Activated effector memory CD4-positive, alpha-beta T cell treated with Interleukin-2 at 50 U/mL for 16 hours (primary cell): Measurements from ENCODE around the gene RNF225.
A peak's percentile ranks its signal among the peaks of the same experiment; 100 is the strongest.
"Not testable (repeated sequence)": the region's sequence is repeated elsewhere in the genome, so short reads cannot be mapped to it uniquely, and the experiment has no call there.

ENCODE experiments used
- DNase-seq: peaks from one replicate; pipeline ENCODE4 v3.0.0-alpha.2; 2020

The RNF225 gene

DNA sequence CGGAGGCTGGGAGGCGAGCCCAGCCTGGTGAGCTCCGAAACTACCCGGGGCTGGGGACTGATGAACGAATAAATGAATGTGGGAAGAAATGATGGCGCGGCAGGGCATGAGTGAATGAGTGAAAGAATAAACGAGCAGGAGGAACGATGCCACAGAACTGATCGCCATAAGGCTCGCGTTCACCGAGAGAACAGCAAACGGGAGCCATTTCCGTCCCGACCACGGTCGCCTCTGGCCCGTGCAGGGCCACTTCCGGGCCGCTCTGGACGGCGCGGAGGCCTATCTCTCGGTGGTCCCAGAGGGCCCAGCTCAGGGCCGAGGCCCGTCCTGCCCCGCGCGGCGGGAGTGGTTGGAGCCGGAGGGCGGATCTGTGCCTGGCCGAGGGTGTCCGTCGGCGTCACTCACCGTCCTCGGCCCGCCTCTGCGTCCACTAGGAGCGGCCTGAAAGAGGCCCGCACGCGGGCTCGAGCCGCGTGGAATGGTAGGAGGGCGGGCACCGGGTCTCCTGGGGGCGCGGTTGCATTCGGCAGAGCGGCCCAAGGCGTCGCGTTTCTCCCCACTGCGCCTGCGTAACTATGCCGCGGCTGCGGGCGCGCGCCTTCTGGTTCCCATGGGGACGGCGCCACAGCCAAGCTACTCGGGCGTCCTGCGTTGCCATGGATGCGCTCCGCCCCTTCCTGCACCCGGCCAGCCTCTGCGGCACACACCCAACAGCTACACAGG lies 33.0 kb upstream of the RNF225 start, which contains the start of gene ZNF497:
ZNF497 (minus strand) TSS at position 480 of the 723 bp plus-strand sequence. CDS start 5,116 bp downstream, outside the sequence.
- DNase-seq: peak; percentile 95

DNA sequence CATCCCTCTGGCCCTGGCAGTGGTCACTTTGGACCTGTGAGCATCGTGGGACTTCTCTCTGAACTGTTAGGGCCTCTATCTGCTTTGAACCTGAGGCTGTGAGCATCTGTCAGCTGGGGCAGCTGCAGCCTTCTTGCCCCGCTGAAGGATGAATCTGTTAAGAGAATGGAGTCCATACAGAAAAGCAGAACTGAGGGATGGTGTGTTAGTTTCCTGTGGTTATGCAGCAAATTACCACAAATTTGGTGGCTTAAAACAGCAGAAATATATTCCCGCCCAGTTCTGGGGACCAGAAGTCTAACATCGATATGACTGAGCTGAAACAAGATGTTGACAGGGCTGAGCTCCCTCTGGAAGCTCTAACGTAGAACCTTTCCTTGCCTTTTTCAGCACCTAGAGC lies 31.3 kb upstream of the RNF225 start:
- DNase-seq: no peak

DNA sequence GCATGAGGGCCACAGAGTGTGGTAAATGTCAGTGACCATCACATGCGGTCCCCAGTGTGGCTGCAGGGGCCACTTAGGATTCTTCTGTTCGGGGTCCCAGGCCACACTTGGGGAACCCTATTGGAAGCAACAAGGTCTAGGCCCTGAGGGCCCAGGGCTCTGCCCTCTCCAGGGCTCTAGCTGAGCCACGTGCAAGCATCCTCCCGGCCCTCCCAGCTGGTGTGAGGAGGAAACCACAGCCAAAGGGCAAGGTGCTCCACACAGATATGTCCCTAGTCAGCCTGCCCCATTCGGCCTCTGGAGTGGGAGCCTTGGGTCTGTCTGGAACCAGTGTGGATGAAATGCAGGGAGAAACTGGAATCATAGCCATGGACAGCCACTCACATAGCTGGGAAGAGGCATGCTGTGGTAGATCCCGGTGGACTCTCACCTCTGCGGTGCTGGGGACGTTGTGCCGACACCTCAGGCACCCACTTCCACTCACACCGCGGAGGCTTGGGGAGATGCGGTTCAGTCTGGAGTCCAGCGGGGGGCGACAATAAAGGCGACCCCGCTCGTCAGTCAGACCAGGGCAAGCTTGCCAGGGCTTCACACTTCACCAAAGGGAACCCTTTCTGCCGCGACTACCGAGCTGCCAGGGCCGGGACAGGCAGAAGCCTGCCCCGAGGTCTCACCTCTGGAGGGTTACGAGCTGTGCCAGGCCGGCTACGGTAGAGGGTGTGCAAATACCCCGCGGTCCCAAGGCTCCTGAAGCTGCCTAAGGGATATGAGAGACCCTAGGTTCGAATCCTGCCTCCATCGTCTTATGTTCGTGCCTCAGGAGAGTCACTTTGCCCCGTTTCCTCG lies 28.6 kb upstream of the RNF225 start:
- DNase-seq: no peak

DNA sequence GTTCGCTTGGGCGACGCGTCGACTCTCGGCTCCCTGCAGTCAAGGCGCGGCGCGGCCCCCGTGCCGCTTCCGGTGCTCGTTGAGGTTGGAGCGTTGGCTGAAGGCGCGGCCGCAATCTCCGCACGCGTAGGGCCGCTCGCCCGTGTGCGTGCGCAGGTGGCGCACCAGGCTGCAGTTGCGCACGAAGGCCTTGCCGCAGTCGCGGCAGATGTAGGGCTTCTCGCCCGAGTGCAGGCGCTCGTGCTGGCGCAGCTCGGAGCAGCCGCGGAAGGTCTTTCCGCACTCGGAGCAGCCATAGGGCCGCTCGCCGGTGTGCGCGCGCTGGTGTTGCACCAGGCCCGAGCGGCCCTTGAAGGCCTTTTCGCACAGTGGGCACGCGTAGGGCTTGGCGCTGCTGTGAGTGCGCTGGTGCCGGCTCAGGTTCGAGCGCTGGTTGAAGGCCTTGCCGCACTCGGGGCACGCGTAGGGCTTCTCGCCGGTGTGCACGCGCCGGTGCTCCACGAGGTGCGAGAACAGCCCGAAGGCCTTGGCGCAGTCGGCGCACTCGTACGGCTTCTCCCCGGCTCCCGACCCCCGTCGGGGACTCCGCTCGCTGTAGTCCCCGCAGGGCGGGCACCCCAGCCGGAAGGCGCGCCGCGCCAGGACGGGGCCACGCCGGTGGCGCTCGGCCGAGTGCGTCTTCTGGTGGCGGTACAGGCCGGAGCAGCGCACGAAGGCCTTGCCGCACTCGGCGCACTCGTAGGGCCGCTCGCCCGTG lies 27.6 kb upstream of the RNF225 start:
- DNase-seq: no peak

DNA sequence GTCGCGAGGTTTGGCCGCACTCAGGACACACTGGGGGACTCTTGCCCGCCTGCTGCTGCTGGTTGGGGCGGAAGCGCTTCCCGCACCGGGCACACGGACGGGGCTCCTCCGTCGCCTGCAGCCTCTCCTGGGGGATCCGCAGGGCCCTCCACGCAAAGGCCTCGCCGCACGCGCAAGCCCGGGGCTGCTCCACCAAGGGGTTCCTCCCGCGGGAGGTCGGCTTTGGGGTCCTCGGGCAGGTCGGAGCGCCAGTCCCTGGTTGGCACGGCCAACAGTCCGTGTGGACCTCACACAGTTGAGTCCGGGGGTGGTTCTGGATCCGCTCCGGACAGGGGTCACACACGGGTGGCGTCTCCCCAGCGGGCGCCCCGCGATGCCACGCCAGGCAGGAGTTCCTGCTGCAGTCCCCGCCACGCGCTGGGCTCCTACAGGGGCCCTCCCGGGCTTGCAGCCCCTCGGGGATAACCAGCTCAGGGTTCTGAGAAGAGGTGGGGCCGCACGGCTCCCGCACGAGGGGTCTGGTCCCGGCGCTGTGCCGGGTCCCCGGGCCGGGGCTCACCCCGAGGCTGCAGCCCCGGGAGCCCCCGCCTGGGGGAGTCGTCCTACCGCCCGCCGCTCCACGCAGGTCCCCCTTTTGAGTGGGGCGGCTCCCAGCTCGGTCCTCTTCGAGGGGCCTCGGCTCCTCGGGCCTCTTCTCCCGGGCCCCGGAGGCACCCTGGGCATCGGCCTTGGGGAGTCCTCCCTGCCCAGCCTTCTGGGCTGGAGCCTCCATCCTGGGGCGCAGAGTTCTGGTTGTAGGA lies 26.7 kb upstream of the RNF225 start:
- DNase-seq: no peak

DNA sequence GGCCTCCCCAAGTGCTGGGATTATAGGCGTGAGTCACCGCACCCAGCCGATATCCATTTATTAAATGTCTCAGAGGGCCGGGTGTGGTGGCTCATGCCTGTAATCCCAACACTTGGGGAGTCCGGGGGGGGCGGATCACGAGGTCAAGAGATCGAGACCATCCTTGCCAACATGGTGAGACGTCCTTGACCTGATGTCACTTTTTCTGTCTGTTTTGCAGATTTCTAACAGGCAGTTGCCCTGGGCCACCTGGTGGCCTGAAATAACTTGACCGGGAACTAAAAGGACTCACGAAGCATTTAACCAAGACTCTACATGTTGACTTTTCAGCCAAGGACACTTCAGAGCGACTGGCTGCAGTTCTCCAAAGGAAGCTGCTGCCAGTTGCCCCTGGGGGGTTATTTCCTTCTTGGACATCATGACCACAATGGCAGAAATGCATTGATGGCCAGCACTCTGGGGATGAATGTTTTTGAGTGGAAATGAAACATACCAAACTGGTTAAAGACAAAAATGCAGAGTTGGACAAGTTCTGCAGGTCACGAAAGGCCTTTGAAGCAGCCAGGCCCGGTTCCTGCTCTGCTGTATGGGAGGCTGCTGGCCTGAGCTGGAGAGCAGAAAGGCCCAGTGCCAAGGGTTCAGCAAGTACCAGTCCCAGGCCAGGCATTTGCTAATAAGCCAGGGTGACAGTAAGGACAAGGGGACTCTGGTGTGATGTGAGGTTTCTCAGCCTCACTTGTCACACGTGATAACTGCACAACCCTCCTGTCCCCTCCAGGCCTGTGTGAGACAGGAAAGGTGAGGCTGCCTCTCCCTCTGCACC lies 22.9 kb upstream of the RNF225 start:
- no peak for DNase-seq

DNA sequence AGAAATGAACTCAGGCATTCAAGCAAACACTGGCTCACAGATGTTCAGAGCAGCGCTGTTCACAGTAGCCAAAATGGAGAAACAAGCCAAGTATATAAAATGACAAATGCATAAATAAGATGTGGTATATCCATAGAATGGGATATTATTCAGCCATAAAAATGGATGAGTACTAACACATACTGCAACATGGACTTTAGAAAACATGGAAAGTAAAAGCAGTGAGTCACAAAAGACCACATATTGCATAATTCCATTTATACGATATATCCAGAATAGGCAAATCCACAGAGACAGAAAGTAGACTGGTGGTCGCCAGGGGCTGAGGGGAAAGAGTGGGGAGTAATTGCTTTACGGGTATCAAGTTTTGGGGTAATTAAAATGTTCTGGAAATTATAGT lies 21.3 kb upstream of the RNF225 start:
- no peak for DNase-seq

DNA sequence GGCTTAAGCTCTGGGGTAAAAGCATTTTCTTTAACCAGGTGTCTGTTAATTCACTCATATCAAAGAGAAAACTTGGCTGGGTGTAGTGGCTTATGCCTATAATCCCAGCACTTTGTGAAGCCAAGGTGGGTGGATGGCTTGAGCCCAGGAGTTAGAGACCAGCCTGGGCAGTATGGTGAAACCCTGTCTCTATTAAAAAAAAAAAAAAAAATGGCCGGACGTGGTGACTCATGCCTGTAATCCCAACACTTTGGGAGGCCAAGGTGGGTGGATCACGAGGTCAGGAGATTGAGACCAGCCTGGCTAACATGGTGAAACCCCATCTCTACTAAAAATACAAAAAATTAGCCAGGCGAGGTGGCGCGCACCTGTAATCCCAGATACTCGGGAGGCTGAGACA lies 18.7 kb upstream of the RNF225 start:
- not testable (repeated sequence) for DNase-seq

DNA sequence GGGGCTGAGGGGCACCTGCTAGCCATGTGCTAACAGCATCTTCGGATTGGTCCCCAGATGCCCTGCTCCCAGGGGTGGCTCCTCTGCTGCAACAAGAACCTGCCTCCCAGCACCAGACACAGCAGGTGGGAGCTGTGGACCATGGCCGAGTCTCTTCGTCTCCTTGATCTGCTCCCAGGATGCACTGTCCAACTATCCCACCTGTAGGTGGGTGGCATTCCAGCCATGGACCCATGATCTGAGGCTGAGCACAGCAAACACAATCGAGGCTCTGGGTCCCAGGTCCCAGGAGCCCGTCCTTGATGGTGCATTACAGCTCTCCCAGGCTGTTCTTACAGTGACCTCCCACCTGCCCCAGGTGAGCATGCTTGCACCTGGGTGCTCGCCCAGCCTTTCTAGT lies 16.2 kb upstream of the RNF225 start:
- DNase-seq: no peak

DNA sequence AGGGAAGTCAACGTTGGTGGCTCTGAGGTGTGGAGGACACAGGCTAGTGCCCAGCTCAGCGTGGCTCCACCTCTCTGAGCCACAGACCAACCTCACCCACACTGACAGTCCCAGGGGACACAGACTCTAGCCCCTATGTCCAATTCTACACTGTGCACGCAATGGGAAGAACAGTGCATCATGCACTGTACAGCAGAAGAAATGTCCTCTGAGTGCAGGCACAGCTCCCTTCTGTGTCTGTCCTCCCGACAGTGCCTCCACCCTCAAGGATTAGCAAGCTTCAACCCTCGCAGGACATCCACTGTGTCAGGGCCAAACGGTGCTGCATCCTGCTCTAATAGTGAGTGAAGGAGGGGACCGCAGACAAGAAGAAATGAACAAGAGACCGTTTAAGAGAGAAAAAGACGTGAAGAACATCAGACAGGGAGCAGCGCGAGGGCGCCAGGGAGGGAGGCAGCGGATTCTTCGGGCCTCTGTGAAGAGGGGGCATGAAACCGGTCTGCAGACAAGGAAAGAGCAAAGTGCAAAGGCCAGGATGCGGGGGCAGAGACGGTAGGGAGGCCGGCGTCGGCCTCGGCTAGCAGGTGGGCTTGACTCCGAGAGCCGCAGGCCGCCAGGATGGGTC lies 15.3 kb upstream of the RNF225 start:
- DNase-seq: peak; percentile 10

DNA sequence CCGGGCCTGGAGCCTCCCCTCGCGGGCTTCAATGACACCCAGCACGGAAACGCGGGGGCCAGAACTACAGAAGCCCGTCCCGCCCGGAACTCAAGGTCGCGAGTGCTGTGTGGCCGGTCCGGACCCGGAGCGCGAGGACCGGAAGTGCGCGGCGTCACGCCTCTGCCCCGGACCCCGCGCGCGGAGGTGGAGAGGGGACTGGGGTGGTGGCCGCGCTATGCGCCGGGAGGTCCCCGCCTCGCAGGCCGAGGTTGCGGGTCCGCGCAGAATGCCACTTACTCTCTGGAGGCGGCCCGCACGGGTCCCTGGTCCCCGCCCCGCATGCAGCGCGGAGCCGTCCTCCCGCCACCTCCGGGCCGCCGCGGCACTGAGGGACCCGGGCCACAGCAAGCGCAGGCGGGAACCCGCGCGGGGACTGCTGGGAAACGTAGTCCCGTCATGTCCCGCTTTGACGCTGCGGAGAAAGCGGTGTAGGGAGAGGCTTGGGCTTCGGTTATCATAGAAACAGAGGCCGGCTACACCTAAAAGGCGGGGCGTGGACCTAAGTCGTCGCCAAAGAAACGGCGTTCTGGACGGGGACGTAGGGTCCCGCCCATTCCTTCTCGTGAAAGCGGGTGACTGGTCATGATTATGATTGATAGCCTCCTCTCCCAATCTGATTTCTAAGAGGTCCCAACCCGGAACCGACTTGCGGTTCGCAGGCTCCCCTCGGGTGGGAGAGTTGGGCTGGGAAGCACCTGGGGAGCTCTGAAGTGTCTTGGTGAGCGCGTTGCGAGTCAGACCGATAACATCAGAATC lies 14.6 kb upstream of the RNF225 start, which contains the start of gene ZNF837:
ZNF837 (minus strand) TSS at position 369 of the 798 bp plus-strand sequence. CDS start 11,698 bp downstream, outside the sequence.
- DNase-seq: peak; percentile 98

DNA sequence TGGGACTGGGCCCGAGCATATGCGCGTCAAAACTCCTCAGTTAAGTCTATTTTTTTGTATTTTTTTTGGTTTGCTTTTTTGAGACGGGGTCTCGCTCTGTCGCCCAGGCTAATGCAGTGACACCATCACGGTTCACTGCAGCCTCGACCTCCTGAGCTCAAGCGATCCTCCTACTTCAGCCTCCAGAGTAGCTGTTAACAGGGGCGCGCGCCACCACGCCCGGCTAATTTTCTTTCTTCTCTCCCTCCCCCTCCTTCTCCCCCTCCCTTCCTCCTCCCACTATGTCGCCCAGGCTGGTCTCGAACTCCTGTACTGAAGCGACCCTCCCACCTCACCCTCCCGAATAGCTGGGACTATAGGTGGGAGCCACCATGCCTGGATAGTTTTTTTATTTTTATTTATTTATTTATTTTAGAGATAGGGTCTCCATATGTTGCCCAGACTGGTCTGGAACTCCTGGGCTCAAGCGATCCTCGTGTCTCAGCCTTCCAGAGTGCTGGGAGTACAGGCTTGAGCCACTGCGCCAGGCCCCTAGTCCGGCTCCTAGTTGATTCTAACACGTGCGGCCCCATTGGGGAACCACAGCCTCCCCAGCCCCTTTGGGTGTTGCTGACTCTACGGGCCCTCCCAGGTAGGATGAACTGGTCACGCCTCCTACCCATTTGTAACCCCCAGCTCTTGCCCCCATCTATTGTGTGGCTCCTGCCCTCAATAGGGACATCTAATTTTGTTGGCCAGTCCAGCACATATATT lies 13.8 kb upstream of the RNF225 start:
- no peak for DNase-seq

DNA sequence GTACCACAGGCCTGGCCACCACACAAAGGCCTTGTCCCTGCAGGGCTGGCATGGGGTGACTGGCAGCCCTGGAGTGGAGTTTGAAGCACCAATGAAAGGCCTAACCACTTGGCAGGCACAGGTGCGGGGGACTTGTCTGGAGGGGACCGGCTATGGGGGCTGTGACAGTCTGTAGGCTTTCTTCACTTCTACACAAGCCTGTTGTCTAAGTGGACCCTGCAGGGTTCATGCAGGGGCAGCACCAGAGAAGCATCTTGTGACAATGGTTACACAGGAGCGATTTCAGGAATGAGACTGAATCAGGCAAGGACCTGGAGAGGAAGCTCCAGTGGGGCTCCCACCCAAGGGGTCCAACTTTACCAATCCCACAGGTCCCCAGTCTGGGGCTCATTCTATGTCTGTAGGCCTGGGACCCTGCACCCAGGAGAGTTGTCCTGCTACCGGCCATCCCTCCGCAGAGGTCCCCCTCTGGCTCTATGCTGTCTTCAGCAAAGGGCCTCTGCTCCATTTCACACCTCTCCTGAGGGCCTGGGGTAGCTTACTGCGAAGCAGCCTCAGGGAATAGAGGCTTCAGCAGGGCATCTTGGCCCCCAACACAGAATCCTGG lies 12.4 kb upstream of the RNF225 start:
- DNase-seq: no peak

DNA sequence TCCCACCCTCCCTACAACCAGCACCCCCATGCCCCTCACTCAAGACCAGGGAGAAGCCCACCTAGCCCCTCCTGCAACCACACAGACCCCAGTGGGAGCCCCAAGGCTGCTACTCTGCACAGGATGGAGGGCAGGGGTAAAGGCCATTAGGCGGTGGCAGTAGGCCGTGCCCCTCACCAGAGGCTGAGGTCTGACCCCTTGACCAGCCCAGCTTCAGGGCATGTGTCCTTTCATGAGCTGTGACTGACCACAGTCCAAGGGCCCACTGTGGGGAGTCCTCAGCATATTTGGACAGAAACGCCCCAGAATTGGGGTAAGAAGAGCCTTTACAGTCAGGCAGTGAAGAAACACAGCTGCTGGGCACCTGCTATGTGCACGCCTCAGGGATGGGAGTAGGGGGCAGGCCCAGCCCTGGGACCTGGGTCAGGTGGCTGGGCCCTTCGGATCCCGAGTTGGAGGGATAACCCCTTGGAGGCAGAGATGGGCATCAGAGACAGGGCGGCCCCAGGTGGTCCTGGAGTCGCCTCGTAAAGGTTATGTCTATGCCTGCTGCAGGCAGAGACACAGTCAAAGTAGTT lies 10.1 kb upstream of the RNF225 start:
- no peak for DNase-seq

DNA sequence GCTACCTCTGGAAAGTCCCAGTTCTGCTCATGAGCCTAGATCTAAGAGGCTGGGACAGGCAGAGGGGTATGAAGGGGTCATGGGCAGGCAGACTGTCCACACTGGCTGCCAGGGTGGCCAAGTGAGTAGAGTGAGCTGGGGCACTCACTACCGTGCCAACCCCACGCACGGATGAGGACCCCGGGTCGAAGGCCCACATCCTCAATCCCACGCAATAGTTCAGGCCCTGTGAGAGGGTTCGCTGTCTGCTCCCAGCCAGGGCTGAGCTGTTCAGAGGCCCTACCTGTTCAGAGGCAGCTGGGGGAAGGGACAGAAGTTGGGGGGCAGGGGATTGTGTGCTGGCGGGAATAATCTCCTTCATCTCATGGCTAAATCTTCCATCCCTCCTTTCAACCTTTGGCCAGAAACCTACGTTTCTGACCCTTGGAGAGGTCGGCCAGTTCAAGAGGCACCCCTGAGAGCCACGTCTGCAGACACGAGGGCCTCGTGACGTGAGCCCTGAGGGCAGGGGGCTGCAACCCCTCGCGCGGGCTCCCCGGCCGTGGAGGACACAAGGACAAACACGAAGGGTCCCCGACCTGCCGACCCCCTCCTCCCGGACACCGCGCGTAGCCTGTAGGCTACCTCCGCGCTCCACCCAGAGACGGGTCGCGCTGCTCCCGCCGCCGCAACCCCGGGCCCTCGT lies 9.4 kb upstream of the RNF225 start:
- DNase-seq: no peak

DNA sequence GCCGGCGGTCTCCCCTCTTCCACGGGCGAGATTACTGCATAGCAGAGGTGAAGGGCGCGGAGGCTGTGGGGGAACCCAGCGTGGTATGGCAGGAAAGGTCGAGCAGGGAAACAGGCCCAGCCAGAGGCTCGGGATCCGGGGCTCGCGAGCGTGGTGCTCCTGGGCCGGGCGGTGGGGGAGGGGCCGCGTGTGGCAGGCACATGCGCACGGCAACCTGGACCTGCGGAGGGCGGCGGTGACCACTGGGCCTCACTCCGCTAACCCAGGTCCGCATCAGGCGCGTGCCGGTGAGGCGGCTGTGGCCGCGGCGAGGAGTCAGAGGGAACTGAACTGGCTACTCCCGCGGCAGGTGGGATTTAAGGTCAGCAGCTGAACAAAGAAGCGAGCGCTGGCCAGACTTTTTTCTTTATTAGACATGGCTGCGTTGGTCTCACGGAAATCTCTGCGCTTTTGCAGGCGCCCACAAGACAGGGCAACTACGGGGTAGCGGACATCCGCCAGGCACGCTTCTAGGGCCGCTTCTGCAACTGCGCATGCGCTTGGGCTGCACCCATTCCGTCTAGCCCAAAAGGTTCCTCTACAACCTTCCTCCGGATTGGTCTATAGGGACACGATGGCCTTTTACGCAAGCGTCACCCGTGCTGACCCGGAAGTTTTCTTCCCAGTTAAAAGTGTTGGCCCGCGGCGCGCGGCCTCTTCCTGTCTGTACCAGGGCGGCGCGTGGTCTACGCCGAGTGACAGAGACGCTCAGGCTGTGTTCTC lies 8.7 kb upstream of the RNF225 start, which contains the start of gene RPS5:
RPS5 (plus strand) TSS at position 694 of the 762 bp plus-strand sequence. CDS start 869 bp downstream, outside the sequence.
- peak; percentile 94 for DNase-seq
